HUES6 (cell line): Measurements from ENCODE around the gene APCS.

ENCODE experiments used
- H3K27ac ChIP-seq: 2 replicates; pipeline ENCODE4 v1.7.0; 2013; ENCODE audit warnings: low read depth, mild to moderate bottlenecking, low read length, inconsistent platforms
- H3K27me3 ChIP-seq: 2 replicates; pipeline ENCODE4 v1.6.1; 2013; ENCODE audit warnings: low read length; ENCODE audit not compliant: control insufficient read depth, insufficient read depth
- H3K36me3 ChIP-seq: 2 replicates; pipeline ENCODE4 v1.6.1; 2013; ENCODE audit warnings: low read length; ENCODE audit not compliant: control insufficient read depth, insufficient read depth
- H3K4me1 ChIP-seq: 2 replicates; pipeline ENCODE4 v1.6.1; 2013; ENCODE audit warnings: low read length; ENCODE audit not compliant: control insufficient read depth, insufficient read depth
- H3K4me3 ChIP-seq: 2 replicates; pipeline ENCODE4 v1.5.1; 2013; ENCODE audit warnings: low read depth, low read length
- H3K9ac ChIP-seq: one replicate; pipeline ENCODE4 v1.6.1; 2013; ENCODE audit warnings: mild to moderate bottlenecking, low read length
- H3K9me3 ChIP-seq: 2 replicates; pipeline ENCODE4 v1.6.1; 2013; ENCODE audit warnings: low read depth, low read length; ENCODE audit not compliant: control insufficient read depth, insufficient read depth

APCS gene

GRCh38 chr1:159587461-159587951, at the start of gene APCS:
APCS (plus strand) TSS chr1:159587826; CDS start chr1:159587922, 96 bp downstream.
- no peaks in the 10 kb centered on the region for H3K36me3 ChIP-seq
- no peak within 1 kb of the TSS for H3K4me3 ChIP-seq
- H3K9ac ChIP-seq = no peak within 1 kb of the TSS
- no peaks in the 10 kb centered on the region for H3K4me1 ChIP-seq
- H3K27ac ChIP-seq = no peak within 1 kb of the TSS
- no peaks in the 10 kb centered on the region; the same call in 1 of the 2 replicates for H3K9me3 ChIP-seq
- H3K27me3 ChIP-seq = no peaks in the 10 kb centered on the region

GRCh38 chr1:159548126-159548525, 39.5 kb upstream of the APCS start:
- Histone ChIP-seq H3K27me3 (no peaks in the 10 kb centered on the region), H3K9me3 (no peaks in the 10 kb centered on the region), H3K36me3 (no peaks in the 10 kb centered on the region), H3K4me3 (no peak overlapping the region), H3K27ac (no peak overlapping the region), H3K4me1 (no peaks in the 10 kb centered on the region), H3K9ac (no peak overlapping the region)

GRCh38 chr1:159554261-159554660, 33.4 kb upstream of the APCS start:
- H3K9ac ChIP-seq = no peak overlapping the region
- no peaks in the 10 kb centered on the region for H3K27me3 ChIP-seq
- H3K4me1 ChIP-seq = no peaks in the 10 kb centered on the region
- H3K9me3 ChIP-seq = no peaks in the 10 kb centered on the region
- H3K36me3 ChIP-seq = no peaks in the 10 kb centered on the region
- no peak overlapping the region for H3K4me3 ChIP-seq
- no peak overlapping the region for H3K27ac ChIP-seq

GRCh38 chr1:159554696-159555095, 32.9 kb upstream of the APCS start:
- no peaks in the 10 kb centered on the region for H3K36me3 ChIP-seq
- H3K9ac ChIP-seq = no peak overlapping the region
- no peaks in the 10 kb centered on the region for H3K9me3 ChIP-seq
- no peak overlapping the region for H3K27ac ChIP-seq
- no peak overlapping the region for H3K4me3 ChIP-seq
- H3K4me1 ChIP-seq = no peaks in the 10 kb centered on the region
- H3K27me3 ChIP-seq = no peaks in the 10 kb centered on the region

GRCh38 chr1:159556931-159557369, 30.7 kb upstream of the APCS start:
- Histone ChIP-seq H3K9me3 (no peaks in the 10 kb centered on the region), H3K27me3 (no peaks in the 10 kb centered on the region), H3K36me3 (no peaks in the 10 kb centered on the region), H3K9ac (no peak overlapping the region), H3K27ac (no peak overlapping the region), H3K4me3 (no peak overlapping the region), H3K4me1 (no peaks in the 10 kb centered on the region)

GRCh38 chr1:159560599-159560998, 27.0 kb upstream of the APCS start:
- Histone ChIP-seq H3K4me1 (no peaks in the 10 kb centered on the region), H3K9me3 (no peaks in the 10 kb centered on the region), H3K27ac (no peak overlapping the region), H3K4me3 (no peak overlapping the region), H3K27me3 (no peaks in the 10 kb centered on the region), H3K9ac (no peak overlapping the region), H3K36me3 (no peaks in the 10 kb centered on the region)

GRCh38 chr1:159561497-159561896, 26.1 kb upstream of the APCS start:
- H3K9ac ChIP-seq = no peak overlapping the region
- H3K4me3 ChIP-seq = no peak overlapping the region
- H3K27me3 ChIP-seq = no peaks in the 10 kb centered on the region
- H3K9me3 ChIP-seq = no peaks in the 10 kb centered on the region
- no peaks in the 10 kb centered on the region for H3K4me1 ChIP-seq
- no peak overlapping the region for H3K27ac ChIP-seq
- no peaks in the 10 kb centered on the region for H3K36me3 ChIP-seq

- Histone ChIP-seq H3K9me3 (no peaks in the 10 kb centered on the region), H3K27ac (no peak overlapping the region), H3K4me3 (no peak overlapping the region), H3K36me3 (no peaks in the 10 kb centered on the region), H3K9ac (no peak overlapping the region), H3K4me1 (no peaks in the 10 kb centered on the region), H3K27me3 (no peaks in the 10 kb centered on the region)
Measured at GRCh38 chr1:159562680-159563079, 24.9 kb upstream of the APCS start.

- peaks cover 2% of the 10 kb centered on the region; the same call in 1 of the 2 replicates for H3K9me3 ChIP-seq
- no peak overlapping the region for H3K27ac ChIP-seq
- no peaks in the 10 kb centered on the region for H3K36me3 ChIP-seq
- H3K4me3 ChIP-seq = no peak overlapping the region
- H3K4me1 ChIP-seq = no peaks in the 10 kb centered on the region
- H3K27me3 ChIP-seq = no peaks in the 10 kb centered on the region
- no peak overlapping the region for H3K9ac ChIP-seq
Measured at GRCh38 chr1:159577446-159577845, 10.2 kb upstream of the APCS start.

- no peak overlapping the region for H3K27ac ChIP-seq
- H3K4me3 ChIP-seq = no peak overlapping the region
- H3K27me3 ChIP-seq = no peaks in the 10 kb centered on the region
- no peaks in the 10 kb centered on the region for H3K4me1 ChIP-seq
- H3K36me3 ChIP-seq = no peaks in the 10 kb centered on the region
- H3K9ac ChIP-seq = no peak overlapping the region
- H3K9me3 ChIP-seq = peaks cover 2% of the 10 kb centered on the region; the same call in 1 of the 2 replicates
Measured at GRCh38 chr1:159580340-159580739, 7.3 kb upstream of the APCS start.

- Histone ChIP-seq H3K36me3 (no peaks in the 10 kb centered on the region), H3K4me3 (no peak overlapping the region), H3K4me1 (no peaks in the 10 kb centered on the region), H3K27ac (no peak overlapping the region), H3K9ac (no peak overlapping the region), H3K27me3 (no peaks in the 10 kb centered on the region), H3K9me3 (peaks cover 2% of the 10 kb centered on the region; the same call in 1 of the 2 replicates)
Measured at GRCh38 chr1:159581422-159581821, 6.2 kb upstream of the APCS start.

- Histone ChIP-seq H3K9me3 (no peaks in the 10 kb centered on the region), H3K36me3 (no peaks in the 10 kb centered on the region), H3K27me3 (no peaks in the 10 kb centered on the region), H3K4me1 (no peaks in the 10 kb centered on the region), H3K4me3 (no peak overlapping the region), H3K9ac (no peak overlapping the region), H3K27ac (no peak overlapping the region)
Measured at GRCh38 chr1:159584536-159584935, 3.1 kb upstream of the APCS start.
